Transverse colon (tissue), 4 donors: Measurements from ENCODE around the gene RAPGEF1.

Experiments used
- EP300 ChIP-seq: sonication (generic); formaldehyde crosslinking; IDR thresholded peaks from one replicate; pipeline ENCODE4 v1.6.1; 2017; ENCODE audit warnings: antibody characterized with exemption, low read depth
- POLR2A ChIP-seq: fragments of 450-650 bp; IDR thresholded peaks from one replicate; pipeline ENCODE4 v1.6.1; 2016; ENCODE audit warnings: antibody characterized with exemption, mild to moderate bottlenecking, moderate library complexity
- POLR2AphosphoS5 ChIP-seq, 3 donors: sonication (generic); formaldehyde crosslinking; IDR thresholded peaks; one replicate each; pipeline ENCODE4 v1.6.1; 2016; ENCODE audit warnings: antibody characterized with exemption in 3 of 3
- TF ChIP-seq, protein P1 (sequence below), 5 experiments: fragments of 200-600 bp in 3 of 5; fragments of 450-650 bp in 2 of 5; sonication (generic) in 3 of 5; IDR thresholded peaks; 1 replicate in 2 of 5; 2 replicates in 3 of 5; pipeline ENCODE4 v1.5.1; 2016 to 2017; ENCODE audit warnings: antibody characterized with exemption in 5 of 5, inconsistent platforms in 3 of 5, mild to moderate bottlenecking in 2 of 5, moderate library complexity in 1 of 5

- TF ChIP-seq POLR2AphosphoS5 (IDR thresholded peaks at IDR 0.05) (no peak), POLR2A (no peak), EP300 (no peak)
- TF ChIP-seq, protein P1, sequence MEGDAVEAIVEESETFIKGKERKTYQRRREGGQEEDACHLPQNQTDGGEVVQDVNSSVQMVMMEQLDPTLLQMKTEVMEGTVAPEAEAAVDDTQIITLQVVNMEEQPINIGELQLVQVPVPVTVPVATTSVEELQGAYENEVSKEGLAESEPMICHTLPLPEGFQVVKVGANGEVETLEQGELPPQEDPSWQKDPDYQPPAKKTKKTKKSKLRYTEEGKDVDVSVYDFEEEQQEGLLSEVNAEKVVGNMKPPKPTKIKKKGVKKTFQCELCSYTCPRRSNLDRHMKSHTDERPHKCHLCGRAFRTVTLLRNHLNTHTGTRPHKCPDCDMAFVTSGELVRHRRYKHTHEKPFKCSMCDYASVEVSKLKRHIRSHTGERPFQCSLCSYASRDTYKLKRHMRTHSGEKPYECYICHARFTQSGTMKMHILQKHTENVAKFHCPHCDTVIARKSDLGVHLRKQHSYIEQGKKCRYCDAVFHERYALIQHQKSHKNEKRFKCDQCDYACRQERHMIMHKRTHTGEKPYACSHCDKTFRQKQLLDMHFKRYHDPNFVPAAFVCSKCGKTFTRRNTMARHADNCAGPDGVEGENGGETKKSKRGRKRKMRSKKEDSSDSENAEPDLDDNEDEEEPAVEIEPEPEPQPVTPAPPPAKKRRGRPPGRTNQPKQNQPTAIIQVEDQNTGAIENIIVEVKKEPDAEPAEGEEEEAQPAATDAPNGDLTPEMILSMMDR (IDR thresholded peaks at IDR 0.05): no peak
Observed at GRCh38 chr9:131748411-131748955, 8.6 kb upstream of the RAPGEF1 start.
